Non-pigmented ciliary epithelial cell (primary cell): ENCODE results near the gene TTC24.

Experiments used
- DNase-seq: peaks from one replicate; pipeline ENCODE4 v3.0.0-alpha.2; 2010; ENCODE audit warnings: low read depth

Gene TTC24

GRCh38 chr1:156554971-156555370, 24.6 kb upstream of the TTC24 start:
- no peak for DNase-seq

DNA sequence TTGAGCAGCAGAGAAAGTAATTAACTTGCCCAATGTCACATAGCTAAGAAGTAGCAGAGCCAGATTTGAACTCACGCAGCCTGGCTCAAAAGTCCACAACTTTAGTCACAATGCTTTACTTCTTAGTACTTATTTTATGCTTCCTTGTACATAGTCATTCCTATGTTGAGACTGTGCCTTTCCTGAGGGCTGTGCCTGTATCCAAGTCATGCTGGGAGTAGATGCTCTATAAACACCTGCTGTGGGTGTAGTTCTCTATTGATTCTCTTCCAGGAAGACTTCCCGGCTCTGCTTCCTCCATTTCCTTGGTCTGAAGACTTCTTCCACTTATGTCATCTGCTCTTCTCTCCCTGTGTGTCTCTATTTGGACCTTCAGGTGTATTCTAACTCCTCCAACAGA, 23.8 kb upstream of the TTC24 start:
- no peak for DNase-seq

- DNase-seq, result no peak
Measured at GRCh38 chr1:156556354-156556753, 23.2 kb upstream of the TTC24 start.

GRCh38 chr1:156559086-156559796, 20.3 kb upstream of the TTC24 start:
- DNase-seq, result no peak

DNA sequence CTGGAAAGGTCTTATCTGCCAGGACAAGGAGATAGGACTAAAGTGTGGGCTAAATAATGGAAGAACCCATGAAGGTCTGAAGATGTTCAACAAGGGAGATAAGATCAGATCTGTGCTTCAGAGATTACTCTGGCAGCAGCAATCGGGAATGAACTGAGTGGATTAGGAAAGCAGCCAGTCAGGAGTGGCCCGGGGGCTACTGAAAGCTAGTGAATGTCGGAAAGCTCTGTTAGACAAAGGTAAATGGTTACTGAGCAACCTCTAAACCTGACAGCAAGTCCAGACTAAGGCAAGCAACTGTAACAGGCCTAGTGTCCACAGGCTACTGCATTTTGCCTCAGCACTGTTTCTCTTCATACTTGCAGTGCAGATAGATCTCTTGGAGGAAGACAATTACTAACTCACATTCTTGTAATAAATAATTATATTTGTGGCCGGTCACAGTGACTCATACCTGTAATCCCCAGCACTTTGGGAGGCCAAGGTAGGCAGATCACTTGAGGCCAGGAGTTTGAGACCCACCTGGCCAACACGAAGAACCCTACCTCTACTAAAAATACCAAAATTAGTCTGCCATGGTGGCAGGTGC, 19.6 kb upstream of the TTC24 start:
- no peak for DNase-seq

DNA sequence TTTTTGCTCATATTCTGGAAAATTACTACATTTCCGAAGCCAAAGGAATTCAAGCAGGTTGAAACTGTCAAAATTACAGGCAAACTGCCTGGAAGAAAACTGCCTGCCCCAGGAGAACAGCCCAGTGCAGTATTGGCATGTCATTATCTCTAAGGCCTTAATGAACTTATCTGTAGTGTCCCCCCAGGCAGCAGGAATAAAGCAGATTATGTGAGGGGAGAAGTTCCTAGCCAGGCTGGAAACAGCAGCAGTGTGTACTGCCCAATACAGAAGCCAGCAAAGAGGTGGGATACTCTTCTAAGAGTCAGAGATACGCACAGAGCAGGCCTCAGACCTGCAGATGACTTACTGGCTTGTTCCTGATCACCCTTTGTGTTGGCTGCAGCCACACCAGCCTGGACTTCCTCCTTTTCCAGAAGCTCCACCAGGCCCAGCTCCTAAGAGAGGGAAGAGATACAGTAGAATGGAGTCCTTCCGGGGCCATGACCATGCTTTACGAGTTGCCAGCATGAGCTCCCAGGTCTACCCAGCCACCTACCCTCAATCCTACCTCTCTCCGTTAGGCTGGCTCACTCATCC, 18.8 kb upstream of the TTC24 start:
- DNase-seq, result no peak

GRCh38 chr1:156565519-156565918, 14.0 kb upstream of the TTC24 start:
- no peak for DNase-seq

DNA sequence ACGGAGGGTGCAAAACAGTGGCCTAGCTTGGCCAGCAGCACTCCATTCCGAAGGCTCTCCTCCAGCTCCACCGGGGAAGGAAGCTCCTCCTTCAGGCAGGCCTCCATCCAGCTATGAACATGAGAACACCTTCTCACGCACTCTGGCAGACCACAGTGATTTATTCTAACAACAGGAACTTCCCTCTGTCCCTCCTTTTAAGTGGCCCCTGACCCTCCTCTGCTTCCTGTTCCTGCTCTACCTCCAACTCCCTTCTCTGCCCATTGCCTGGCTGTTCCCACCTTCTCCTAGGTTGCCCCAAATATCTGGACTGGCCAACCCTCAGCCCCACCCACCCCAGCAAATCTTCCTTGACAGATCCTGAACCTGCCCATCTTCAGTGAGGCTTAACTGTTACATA, 13.1 kb upstream of the TTC24 start:
- DNase-seq, result no peak

GRCh38 chr1:156571261-156571852, 8.2 kb upstream of the TTC24 start:
- DNase-seq, result peak; percentile 75

GRCh38 chr1:156571919-156572662, 7.4 kb upstream of the TTC24 start, which contains the start of gene IQGAP3:
Gene IQGAP3, minus strand, starts transcription at chr1:156572565. Its CDS starts 36 bp downstream, at chr1:156572529.
- DNase-seq, result peak; percentile 35

GRCh38 chr1:156572663-156573018, 6.9 kb upstream of the TTC24 start:
- DNase-seq, result no peak

DNA sequence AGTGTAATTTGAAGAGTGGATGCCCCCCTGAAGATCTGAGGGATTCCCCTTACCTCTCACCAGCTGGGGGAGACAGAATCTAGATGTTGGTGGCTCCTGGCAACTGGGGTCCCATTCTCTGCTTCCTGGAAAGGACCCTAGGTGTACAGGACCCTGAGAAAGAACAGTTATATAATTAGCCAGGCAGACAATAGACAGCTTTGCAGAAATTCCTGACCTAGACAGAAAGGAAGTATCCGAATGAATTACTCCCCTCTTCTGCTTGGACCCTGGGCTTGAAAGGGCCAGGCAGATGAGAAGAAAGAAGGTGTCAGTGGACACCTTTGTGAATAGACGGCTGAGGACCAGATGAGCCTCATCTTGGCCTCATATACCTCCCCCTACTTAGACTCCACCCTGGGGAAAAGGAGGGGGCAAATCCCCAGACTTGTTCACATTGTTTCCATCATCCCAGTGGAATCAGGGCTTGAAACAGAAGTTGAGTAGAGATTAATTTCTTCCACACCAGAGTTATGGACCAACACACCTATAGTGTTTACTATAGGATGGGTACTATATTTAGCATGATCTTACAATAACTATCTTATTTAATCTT, 5.4 kb upstream of the TTC24 start:
- DNase-seq, result no peak

- DNase-seq, result no peak
Measured at GRCh38 chr1:156577550-156577949, 2.0 kb upstream of the TTC24 start.

- no peak for DNase-seq
Measured at GRCh38 chr1:156578055-156578454, 1.5 kb upstream of the TTC24 start.

- DNase-seq, result no peak
Measured at GRCh38 chr1:156581661-156582387, 2.3 kb downstream of the TTC24 start.

DNA sequence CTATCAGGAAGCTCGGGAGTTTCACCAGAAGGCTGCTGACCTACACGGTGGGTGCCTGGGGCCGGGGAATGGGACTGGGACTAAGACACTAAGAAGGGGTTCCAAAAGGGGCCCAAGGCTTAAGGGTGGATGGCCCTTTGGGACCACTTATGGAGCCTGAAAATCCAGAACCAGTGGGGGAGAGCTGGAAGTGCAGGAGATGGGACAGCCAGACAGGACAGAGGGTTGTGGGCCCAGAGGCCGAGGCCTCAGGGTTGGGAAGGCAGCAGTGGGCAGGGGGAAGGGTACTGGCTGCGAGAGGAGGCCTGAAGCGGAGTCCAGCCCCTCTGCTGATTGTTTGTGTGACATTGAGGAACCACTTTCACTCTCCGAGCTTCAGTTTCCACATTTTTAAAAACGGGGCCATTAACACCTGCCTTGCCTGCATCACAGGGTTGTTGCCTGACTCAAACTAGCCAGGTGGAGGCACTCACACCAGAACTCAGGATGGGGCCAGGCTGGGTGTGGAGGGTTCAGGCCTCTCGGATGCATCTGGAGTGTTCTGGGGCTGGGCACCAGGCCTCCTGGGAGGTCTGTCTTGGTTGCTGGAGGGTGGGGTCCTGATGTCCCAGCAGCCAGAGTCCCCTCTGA, 3.0 kb downstream of the TTC24 start:
- no peak for DNase-seq

DNA sequence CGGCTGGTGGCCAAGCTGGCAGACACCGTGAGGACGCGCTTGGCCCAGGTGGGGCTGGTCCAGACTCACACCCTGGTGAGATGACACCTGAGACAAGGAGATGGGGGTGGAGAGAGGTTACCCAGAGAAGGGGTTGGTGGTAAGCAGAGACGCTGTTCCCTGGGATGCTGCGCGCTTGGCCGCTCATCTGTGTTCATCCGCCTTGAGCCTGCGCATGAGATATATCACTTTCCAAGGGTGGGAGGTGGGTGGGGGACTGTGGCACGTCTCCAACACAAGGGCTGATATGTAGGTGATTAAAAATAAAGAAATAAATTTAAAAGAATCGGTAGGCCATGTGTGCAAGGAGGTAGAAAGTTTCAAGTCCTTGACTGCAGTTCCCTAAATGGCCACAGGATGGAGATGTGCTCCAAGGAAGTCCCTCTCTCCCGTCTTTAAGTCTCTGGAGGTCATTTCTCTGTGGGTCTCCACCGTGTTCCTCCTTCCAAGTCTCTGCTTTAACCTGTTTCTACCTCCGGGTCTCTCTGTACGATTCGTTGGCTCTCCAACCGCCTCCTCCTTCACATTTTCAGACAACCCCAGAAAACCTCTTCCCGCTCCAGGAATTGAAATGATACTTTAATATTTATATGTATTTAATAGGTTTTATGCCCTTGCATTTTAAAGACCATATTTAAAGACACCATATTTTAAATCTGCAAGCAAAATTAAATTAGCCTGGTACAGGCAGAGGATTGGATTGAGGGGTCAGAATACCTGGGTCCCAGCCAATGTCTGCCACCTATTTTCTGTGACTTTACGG, 4.5 kb downstream of the TTC24 start:
- DNase-seq, result peak; percentile 60

DNA sequence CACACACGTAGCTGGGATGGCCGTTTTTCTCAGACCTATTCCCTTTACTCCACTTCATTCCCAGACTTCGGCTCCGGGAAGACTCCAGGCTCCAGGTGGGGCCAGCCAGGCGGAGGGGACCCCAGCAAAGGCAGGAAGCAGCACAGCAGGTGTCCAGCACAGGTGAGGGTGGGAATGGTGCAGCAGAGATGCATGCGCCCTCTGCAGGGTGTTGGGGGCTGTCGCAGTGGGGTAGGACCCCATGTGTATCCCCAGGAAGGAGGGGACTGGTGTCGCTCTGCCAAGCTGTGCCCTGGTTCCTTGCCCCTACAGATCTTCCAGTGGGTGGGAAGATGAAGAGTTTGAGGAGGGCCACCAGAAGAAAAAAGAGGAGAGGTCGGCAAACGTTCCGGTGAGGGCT, 5.3 kb downstream of the TTC24 start:
- DNase-seq, result no peak

DNA sequence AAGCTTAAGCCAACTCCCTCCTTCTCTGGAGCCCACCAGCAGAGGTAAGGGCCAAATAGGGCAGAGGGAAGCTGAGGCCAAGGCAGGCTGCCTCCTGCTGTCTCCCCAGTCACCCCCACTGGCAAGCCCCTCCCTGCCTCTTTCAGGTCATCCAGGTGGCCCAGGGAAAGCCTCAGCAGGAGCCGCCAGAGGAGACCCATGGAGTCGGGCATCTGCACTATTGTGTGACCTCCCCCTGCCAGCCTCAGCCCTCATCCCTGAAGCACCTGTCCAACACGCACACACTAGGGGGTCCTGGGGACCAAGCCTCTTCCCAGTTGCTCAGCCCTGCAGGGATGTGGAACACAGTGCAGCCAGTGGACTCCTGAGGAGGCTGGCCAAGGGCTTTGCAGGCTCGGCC, 6.8 kb downstream of the TTC24 start:
- no peak for DNase-seq

DNA sequence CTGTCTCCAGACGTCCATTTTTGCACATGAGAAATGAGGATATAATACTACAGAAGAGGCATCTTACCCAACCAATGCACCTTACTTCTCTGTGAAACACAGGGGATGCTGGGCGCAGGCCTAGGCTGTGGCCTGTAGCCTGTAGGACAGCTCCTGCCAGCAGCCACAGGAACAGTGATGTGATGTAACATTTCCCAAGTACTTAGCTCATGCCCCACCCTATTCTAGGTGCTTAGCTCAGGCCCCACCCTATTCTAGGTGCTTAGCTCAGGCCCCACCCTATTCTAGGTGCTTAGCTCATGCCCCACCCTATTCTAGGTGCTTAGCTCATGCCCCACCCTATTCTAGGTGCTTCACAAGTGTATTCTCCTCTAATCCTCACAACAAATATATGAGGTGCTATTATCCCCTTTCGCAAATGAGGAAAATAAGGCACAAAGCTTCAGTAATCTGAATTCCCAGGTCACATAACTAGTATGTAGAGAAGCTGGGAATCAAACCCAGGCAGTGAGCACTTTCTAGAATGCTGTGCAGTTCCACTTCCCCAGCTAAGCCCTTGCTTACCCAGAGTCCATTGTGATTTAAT, 7.5 kb downstream of the TTC24 start:
- no peak for DNase-seq
